ENCODE measurements around the gene BAG1. TPM values are rescaled to one million over a fixed set of nuclear protein-coding genes. Genes with fewer than 3 reads are reported as not detected.
A peak's percentile ranks its signal among the peaks of the same experiment; 100 is the strongest.

The BAG1 gene
- 14.4 and 50.9 TPM in 2 replicates for total RNA-seq

DNA sequence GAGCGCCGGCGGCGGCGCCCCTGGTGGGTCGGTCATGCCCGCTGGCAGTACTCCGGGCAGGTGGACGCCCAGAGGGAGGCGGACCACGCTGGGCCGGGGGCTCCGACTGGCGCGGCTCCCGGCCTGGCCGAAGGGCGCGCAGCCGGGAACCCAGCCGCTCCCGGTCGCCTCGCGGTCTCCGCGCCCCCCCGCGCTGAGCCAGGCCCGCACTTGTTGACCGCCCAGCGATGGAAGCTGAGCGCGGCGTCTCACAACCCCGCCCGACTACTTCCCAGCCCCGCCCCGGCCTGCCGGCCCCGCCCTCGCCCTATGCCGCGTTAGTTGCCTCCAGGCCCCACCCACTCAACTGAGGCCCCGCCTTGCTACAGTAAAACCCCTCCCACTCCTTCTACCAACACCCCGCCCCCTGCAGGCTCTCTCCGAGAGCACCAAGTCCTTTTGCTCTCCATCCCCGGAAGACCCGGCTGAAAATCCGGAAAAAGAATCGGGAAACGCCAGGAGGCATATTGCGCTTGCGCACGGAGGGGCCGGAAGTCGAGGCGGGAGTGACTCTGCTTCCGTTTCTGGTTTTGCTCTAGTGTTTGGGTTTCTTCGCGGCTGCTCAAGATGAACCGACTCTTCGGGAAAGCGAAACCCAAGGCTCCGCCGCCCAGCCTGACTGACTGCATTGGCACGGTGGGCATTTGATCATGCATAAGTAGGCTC lies at the start of gene BAG1, which contains the start of gene CHMP5:
Gene BAG1 (minus strand): TSS at position 236 of the 705 bp plus-strand sequence.
Gene CHMP5 (plus strand): TSS at position 577 of the 705 bp plus-strand sequence. CDS start 30 bp downstream, at position 607.
- DNase-seq (ENCODE audit: low read depth): peak; percentile 98

DNA sequence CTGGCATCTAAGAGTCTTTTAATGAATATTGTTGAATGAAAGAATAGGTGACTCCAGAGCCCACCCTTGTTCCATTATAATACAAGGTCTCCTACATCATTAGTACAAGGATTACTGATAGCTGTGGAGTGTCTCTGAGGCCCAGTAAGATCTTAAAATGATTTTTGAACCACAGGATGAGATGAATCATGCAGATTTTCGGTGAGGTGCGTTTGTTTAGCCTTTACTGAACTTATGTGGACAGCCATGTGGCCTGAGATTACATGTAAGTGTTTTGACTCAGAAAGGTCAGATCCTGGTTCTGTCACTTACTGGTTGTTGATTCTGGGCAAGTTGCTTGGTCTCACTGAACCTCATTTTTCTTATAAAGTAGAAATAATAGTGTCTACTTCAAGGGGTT lies 47.4 kb upstream of the BAG1 start:
- DNase-seq (ENCODE audit: low read depth): no peak

- no peak for DNase-seq (ENCODE audit: low read depth)
These were observed 46.2 kb upstream of the BAG1 start for GRCh38 chr9:33310748-33311147.

DNA sequence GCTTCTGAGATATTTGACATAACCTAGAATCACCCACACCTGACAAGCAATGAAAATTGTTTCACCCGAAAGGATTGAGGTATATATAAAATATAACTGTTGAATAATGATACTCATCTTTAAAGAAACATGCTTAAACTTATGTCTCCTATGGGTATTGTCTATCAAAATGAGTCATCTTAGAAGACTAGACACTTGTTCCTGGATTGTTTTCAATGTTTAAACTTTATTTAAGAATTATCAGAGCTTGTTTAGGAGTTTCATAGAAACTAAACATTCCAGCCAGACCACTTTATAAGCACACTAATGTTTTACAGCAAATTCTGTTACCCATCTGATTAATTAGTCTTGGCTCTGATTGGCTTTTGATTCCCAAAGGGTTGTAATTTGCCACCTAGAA lies 45.4 kb upstream of the BAG1 start:
- no peak for DNase-seq (ENCODE audit: low read depth)

DNA sequence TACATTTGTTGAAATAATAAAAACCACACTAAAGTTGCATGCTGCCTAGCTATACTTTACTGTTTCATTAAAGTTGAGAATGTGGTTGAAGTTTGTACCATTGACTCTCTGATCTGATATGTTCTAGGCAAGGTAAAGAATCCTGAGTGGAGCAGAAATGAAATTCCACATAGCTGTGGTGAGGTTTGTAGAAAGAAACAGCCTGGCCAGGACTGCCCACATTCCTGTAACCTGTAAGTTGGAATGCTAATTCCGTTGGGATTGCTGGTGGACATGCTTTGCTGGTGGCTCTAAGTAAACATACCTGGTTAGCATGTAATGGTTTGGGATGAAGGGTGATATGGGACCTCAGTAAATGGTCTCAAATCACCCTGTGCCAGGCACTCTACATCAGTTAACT lies 42.6 kb upstream of the BAG1 start:
- peak; percentile 22 for DNase-seq (ENCODE audit: low read depth)

DNA sequence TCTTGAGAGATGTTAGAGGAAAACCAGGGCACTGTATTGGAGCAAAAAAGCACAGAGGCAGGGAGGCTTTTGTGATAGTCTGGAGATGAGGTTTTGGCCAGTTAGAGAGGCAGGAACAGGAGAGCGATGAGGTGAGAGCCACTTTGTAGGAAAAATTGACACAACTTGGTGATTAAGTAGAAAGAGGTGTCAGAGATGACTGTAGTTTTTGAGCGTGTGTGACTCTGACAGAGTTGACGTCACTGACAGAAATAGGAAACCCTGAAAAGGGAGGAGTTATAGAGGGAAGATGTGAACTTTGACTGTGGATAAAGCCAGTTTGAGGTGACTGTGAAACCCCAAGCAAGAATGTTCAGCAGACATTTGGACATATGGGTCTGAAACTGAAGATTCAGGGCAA lies 41.5 kb upstream of the BAG1 start:
- no peak for DNase-seq (ENCODE audit: low read depth)

DNA sequence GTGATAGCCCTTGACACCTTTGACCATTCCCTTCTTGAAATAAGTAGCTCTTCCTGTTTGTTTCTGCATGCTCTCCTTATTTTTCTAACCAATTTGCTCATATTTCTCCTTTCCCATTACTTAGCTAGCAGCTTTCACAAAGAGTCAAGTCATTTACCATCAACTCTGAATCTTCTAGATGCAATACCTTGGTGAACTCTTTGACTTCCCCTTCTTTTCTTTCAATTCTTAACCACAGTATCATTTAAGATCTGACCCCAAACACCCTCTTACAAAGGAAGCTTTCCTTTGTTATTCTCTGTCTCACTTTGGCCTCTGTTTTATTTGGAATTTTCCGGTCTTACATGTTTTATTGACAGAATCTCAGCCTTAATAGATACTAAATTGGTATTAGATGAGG lies 39.9 kb upstream of the BAG1 start:
- DNase-seq (ENCODE audit: low read depth): no peak

GRCh38 chr9:33300546-33300945 lies 36.0 kb upstream of the BAG1 start:
- peak; percentile 15 for DNase-seq (ENCODE audit: low read depth)

DNA sequence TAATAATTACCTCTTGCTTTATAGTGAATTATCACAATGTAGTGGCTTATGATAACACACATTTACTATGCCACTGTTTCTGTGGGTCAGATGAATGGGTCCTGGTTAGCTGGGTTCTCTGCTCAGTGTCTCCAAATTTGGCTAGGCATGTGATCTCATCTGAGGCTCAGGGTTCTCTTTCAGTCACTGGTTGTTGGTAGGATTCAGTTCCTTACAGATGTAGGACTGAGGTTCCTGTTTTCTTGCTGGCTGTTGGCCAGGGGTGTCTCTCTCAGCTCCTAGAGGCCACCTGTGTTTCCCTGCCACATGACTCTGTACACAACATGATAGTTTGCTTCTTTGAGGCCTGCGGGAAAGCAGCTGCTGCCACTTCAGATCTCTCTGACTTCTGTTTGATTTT lies 32.9 kb upstream of the BAG1 start:
- DNase-seq (ENCODE audit: low read depth): peak; percentile 7

- DNase-seq (ENCODE audit: low read depth): no peak
These were observed 31.1 kb upstream of the BAG1 start for GRCh38 chr9:33295571-33295970.

- DNase-seq (ENCODE audit: low read depth): no peak
These were observed 30.3 kb upstream of the BAG1 start for GRCh38 chr9:33294670-33295432.

GRCh38 chr9:33293782-33294181 lies 29.3 kb upstream of the BAG1 start:
- no peak for DNase-seq (ENCODE audit: low read depth)

DNA sequence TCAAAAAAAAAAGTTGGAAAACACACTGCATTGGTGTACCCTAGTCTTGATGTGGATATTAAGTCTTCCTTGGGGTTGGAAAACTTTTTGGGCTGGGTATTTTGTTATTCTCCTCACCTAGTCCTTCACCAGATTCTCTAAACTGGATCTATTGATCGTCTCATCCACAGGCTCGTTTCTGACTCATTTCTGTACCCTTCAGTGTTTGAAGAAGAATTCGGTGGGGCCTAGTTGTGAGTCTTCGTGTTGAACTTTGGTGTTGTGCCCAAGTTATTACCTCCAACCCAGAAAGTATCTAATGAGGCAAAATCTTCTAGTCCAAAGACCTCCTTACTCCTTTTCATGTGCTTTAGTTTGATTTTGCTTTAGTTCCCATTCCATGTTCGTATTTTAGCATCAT lies 27.4 kb upstream of the BAG1 start:
- DNase-seq (ENCODE audit: low read depth): no peak

DNA sequence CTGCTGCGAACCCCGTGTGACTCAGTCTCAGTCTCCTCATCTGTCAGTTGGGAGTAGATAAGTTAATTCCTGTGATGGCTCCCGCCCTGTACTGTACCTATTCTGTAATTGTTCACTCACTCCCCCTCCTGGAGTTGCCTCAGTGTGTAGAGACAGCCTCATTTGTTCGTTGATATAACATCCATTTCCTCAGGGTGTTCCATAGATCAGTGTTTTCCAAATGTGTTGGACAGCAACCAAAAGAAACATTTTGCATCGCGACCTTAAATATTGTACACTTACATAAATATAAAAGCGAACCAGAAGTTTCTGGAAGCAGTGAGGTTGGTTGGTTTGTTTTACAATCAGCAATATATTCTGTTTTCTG lies 26.5 kb upstream of the BAG1 start:
- DNase-seq (ENCODE audit: low read depth): no peak

GRCh38 chr9:33290247-33291030 lies 25.9 kb upstream of the BAG1 start, which contains the start of gene NFX1:
Gene NFX1 (plus strand): TSS chr9:33290516. CDS start chr9:33290573, 57 bp downstream.
- peak; percentile 93 for DNase-seq (ENCODE audit: low read depth)

DNA sequence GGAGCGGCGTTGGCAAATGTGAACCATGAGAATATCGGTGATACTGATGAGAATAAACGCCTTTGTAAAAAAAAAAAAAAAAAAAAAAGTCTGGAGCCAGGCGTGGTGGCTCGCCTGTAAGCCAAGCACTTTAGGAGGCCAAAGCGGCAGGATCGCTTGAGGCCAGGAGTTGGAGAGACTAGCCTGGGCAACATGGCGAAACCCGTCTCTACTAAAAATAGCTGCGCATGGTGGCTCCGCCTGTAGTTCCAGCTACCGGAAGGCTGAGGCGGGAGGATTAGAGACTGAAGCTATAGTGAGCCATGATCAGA lies 25.4 kb upstream of the BAG1 start:
- no peak for DNase-seq (ENCODE audit: low read depth)

DNA sequence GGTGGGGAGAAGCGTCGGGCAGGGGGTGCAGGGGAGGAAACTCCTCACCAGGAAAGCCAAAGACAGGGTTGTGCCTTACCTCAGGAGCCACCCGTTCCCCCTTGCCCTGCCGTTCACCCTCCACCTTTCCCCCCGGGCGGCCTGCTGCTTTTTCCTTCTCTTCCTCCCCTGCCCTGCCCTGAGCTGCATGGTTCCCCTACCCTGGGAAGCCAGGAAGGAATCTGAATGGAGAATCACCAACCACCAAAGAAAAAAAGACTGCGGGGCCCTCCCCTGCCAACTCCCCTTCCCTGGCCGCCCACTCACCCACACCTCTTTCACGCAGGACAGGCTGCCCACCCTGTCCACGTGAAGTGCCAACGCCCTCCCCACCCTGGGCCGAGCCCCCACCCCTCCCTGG lies 25.0 kb upstream of the BAG1 start:
- DNase-seq (ENCODE audit: low read depth): peak; percentile 15

GRCh38 chr9:33288828-33289483 lies 24.4 kb upstream of the BAG1 start:
- no peak for DNase-seq (ENCODE audit: low read depth)

GRCh38 chr9:33288235-33288634 lies 23.7 kb upstream of the BAG1 start:
- DNase-seq (ENCODE audit: low read depth): no peak

DNA sequence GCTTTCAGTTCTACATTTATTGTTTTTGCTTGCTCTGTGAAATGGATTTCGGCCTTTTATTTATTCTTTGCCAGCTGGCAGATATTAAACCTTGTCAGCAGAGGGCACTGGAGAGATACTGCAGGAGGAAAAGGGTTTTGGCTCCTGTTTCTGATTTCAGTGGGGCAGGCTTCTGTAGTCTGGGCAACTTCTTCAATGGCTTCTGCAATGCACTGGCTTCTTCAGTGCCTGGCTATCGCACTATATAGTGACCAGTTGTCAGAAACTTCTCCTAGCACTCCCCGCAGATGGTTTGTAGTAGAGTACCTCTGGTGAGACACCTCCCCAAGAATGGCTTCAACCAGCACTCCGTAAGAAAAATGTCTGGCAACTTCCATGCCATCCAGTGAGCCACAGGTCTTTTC lies 22.6 kb upstream of the BAG1 start:
- peak; percentile 71 for DNase-seq (ENCODE audit: low read depth)

DNA sequence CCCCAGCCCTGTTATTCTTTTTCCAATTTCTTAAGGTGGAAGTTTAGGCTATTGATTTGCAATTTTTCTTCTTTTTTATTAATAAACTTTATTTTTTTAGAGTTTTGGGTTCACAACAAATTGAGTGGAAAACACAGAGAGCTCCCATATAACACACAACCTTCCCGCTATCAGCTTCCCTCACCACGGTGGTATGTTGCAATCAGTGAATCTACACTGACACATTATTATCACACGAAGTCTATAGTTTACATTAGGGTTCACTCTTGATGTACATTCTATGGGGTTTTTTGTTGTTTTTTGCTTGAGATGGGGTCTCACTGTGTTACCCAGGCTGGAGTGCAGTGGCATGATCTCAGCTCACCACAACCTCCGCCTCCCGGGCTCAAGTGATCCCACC lies 21.0 kb upstream of the BAG1 start:
- DNase-seq (ENCODE audit: low read depth): no peak

DNA sequence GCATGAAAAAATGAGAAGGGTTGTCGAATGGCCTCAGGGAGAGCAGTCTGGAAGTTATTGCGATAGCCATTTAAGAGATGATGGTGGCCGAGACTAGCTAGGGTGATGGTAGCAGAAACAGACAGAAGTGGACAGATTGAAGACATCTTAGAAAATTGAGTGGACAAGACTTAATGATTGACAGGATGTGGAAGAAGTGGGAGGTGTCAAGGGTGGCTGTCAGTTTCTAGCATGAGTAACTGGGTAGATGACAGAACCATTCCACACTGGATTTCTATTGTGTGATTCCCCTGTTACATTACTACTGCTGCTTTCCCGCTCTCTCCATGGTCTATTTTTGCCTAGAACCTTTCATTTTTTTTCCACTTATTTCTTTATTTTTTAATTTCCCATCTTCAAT lies 13.0 kb upstream of the BAG1 start:
- DNase-seq (ENCODE audit: low read depth): peak; percentile 10

Data from renal cortical epithelial cell (primary cell).